HEK293T (cell line): ENCODE measurements around the gene CCDC88A.
"Not testable (repeated sequence)": the region's sequence is repeated elsewhere in the genome, so short reads cannot be mapped to it uniquely, and the experiment has no call there.

ENCODE experiments used
- BHLHE40 ChIP-seq: fragments of 450-650 bp; IDR thresholded peaks from 2 replicates; pipeline ENCODE4 v1.6.1; 2016; ENCODE audit warnings: mild to moderate bottlenecking, moderate library complexity, borderline replicate concordance
- CTBP1 ChIP-seq: fragments of 450-650 bp; IDR thresholded peaks from 2 replicates; pipeline ENCODE4 v1.6.1; 2016; ENCODE audit warnings: borderline replicate concordance
- FOXK2 ChIP-seq: fragments of 450-650 bp; IDR thresholded peaks from 2 replicates; pipeline ENCODE4 v1.6.1; 2016; ENCODE audit warnings: mild to moderate bottlenecking
- FOXM1 ChIP-seq: fragments of 450-650 bp; IDR thresholded peaks from 2 replicates; pipeline ENCODE4 v1.6.1; 2017; ENCODE audit warnings: mild to moderate bottlenecking, borderline replicate concordance
- HDGF ChIP-seq: fragments of 450-650 bp; IDR thresholded peaks from 2 replicates; pipeline ENCODE4 v1.6.1; 2017; ENCODE audit warnings: antibody characterized with exemption, borderline replicate concordance
- L3MBTL2 ChIP-seq: fragments of 450-650 bp; conservative IDR thresholded peaks from 2 replicates; pipeline ENCODE4 v1.6.1; 2016; ENCODE audit warnings: mild to moderate bottlenecking
- LEF1 ChIP-seq: fragments of 450-650 bp; IDR thresholded peaks from 2 replicates; pipeline ENCODE4 v1.6.1; 2017; ENCODE audit warnings: mild to moderate bottlenecking, borderline replicate concordance
- NFRKB ChIP-seq: fragments of 450-650 bp; IDR thresholded peaks from 2 replicates; pipeline ENCODE4 v1.6.1; 2016; ENCODE audit warnings: mild to moderate bottlenecking, moderate library complexity
- SP1 ChIP-seq: fragments of 450-650 bp; IDR thresholded peaks from 2 replicates; pipeline ENCODE4 v1.6.1; 2017
- SUZ12 ChIP-seq: fragments of 450-650 bp; IDR thresholded peaks from 2 replicates; pipeline ENCODE4 v1.6.1; 2016; ENCODE audit warnings: mild to moderate bottlenecking
- TARDBP ChIP-seq: fragments of 450-650 bp; IDR thresholded peaks from 2 replicates; pipeline ENCODE4 v1.6.1; 2016
- ZNF384 ChIP-seq: fragments of 450-650 bp; IDR thresholded peaks from 2 replicates; pipeline ENCODE4 v1.6.1; 2016
- TF ChIP-seq, protein P1 (sequence below): fragments of 450-650 bp; IDR thresholded peaks from 2 replicates; pipeline ENCODE4 v1.6.1; 2016

- not testable (repeated sequence) for TF ChIP-seq HDGF, FOXM1, CTBP1, FOXK2, SUZ12, BHLHE40, TARDBP, NFRKB, L3MBTL2, ZNF384, SP1, LEF1
- TF ChIP-seq, protein P1, sequence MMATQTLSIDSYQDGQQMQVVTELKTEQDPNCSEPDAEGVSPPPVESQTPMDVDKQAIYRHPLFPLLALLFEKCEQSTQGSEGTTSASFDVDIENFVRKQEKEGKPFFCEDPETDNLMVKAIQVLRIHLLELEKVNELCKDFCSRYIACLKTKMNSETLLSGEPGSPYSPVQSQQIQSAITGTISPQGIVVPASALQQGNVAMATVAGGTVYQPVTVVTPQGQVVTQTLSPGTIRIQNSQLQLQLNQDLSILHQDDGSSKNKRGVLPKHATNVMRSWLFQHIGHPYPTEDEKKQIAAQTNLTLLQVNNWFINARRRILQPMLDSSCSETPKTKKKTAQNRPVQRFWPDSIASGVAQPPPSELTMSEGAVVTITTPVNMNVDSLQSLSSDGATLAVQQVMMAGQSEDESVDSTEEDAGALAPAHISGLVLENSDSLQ = not testable (repeated sequence)
Observed at GRCh38 chr2:55356136-55356535, 63.5 kb downstream of the CCDC88A start.
